ENCODE measurements around the gene TCP11L2. TPM values are rescaled to one million over a fixed set of nuclear protein-coding genes. Genes with fewer than 3 reads are reported as not detected.

The TCP11L2 gene
- total and polyA plus RNA-seq, 2 of the 13 experiments (the other 11 are each of a cell fraction or from before 2014, with no cell fraction given): 4.6 to 24.1 TPM

GRCh38 chr12:106342397-106343213 is 40.1 kb downstream of the TCP11L2 start (continued):
- TF ChIP-seq TOPORS (CRISPR knock-in tag; IDR thresholded peaks at IDR 0.05): no peak
- no peak for TF ChIP-seq ZFP36 (IDR thresholded peaks at IDR 0.05; ENCODE audit: borderline replicate concordance, low read depth, low read length, partially characterized antibody)
- 0 out of 2 replicates have a peak, but pooled peaks have one; percentile 34 for TF ChIP-seq POGK (CRISPR knock-in tag; conservative IDR thresholded peaks at IDR 0.05)
- no peak for TF ChIP-seq RCOR2 (CRISPR knock-in tag; IDR thresholded peaks at IDR 0.05)
- TF ChIP-seq ZBTB43 (CRISPR knock-in tag; conservative IDR thresholded peaks at IDR 0.05): 0 out of 2 replicates have a peak, but pooled peaks have one; percentile 47

GRCh38 chr12:106343214-106343528 is 40.6 kb downstream of the TCP11L2 start:
- ChIA-PET POLR2A (interaction anchor here (2.2 kb wide), 1 partner anchor 15 kb away, joined by 9 read pairs; the partner anchor contains the start of gene POLR3B), CTCF (ENCODE audit: low intra/inter-chr PET ratio, low total read pairs) (no interaction called here)
- peak overlapping the region in 1 of 3 experiments; percentile 18; a peak in 1 of 6 replicates for H3K4me3 ChIP-seq (replicated peaks in 1 of 3; ENCODE audit: insufficient read depth in 1 of 3, low read depth in 2 of 3, low read length in 3 of 3)
- intact Hi-C loops (cut with micrococcal nuclease; ENCODE audit: unreplicated experiment) (loop anchor here (10.0 kb wide), 1 partner anchor 918 kb away; no protein-coding TSS in a partner anchor), in situ Hi-C loops (cut with HindIII; ENCODE audit: extremely low pct_ligation_motif_present, low pct_unique_long_range_greater_than_20kb) (loop anchor here (5.0 kb wide), 1 partner anchor 116 kb away; no protein-coding TSS in a partner anchor)
- FAIRE-seq (no peak), DNase-seq (ENCODE audit: low spot score) (no peak), ATAC-seq (no peak)
- H3K27me3 ChIP-seq (ENCODE audit: control insufficient read depth in 1 of 2, insufficient read depth in 2 of 2, low read length in 2 of 2): no peaks in the 10 kb centered on the region
- peaks cover 20% of the 10 kb centered on the region for H3K4me1 ChIP-seq (ENCODE audit: insufficient read depth, low read length)
- H3K27ac ChIP-seq (ENCODE audit: extremely low read length, insufficient read depth, low read length): peak overlapping the region; percentile 38
- BruUV-seq (replicated peaks): no TSS peak
- no peak overlapping the region for H2AFZ ChIP-seq (ENCODE audit: low read length)
- no peaks in the 10 kb centered on the region for H3K9me3 ChIP-seq (ENCODE audit: low read length)
- H3K4me2 ChIP-seq (ENCODE audit: low read depth, low read length): peak overlapping the region; percentile 54
- 49% methylated on average over 2 of the region's 2 CpGs for WGBS (ENCODE audit: low lambda C conversion rate)
- H4K20me1 ChIP-seq (ENCODE audit: insufficient read depth, low read length): no peaks in the 10 kb centered on the region
- no peaks in the 10 kb centered on the region for H3K36me3 ChIP-seq (replicated peaks in 1 of 2; ENCODE audit: control insufficient read depth in 1 of 2, insufficient read depth in 2 of 2, low read length in 2 of 2)
- H3K79me2 ChIP-seq (ENCODE audit: insufficient read depth, low read length): no peaks in the 10 kb centered on the region
- no peak overlapping the region for H3K9ac ChIP-seq (ENCODE audit: insufficient read depth, low read depth, low read length)
- TF ChIP-seq ZNF879 (CRISPR knock-in tag; IDR thresholded peaks at IDR 0.05) (no peak), AHR (CRISPR knock-in tag; IDR thresholded peaks at IDR 0.05) (no peak), TOE1 (CRISPR knock-in tag; IDR thresholded peaks at IDR 0.05) (no peak), ZNF276 (CRISPR knock-in tag; IDR thresholded peaks at IDR 0.05; ENCODE audit: low read depth) (no peak), SNAPC2 (CRISPR knock-in tag; IDR thresholded peaks at IDR 0.05) (no peak), ZNF337 (CRISPR knock-in tag; IDR thresholded peaks at IDR 0.05; ENCODE audit: borderline replicate concordance, low read depth) (no peak), ZSCAN21 (CRISPR knock-in tag; IDR thresholded peaks at IDR 0.05; ENCODE audit: borderline replicate concordance) (no peak), PATZ1 (CRISPR knock-in tag; IDR thresholded peaks at IDR 0.05) (no peak)
